Measurements from ENCODE around the gene ASAP2. TPM values are rescaled to one million over a fixed set of nuclear protein-coding genes. Genes with fewer than 3 reads are reported as not detected.

ASAP2 gene
- total RNA-seq, 4 donors from 2014 or later, result 28.2 to 38.0 (median 31.7) TPM

DNA sequence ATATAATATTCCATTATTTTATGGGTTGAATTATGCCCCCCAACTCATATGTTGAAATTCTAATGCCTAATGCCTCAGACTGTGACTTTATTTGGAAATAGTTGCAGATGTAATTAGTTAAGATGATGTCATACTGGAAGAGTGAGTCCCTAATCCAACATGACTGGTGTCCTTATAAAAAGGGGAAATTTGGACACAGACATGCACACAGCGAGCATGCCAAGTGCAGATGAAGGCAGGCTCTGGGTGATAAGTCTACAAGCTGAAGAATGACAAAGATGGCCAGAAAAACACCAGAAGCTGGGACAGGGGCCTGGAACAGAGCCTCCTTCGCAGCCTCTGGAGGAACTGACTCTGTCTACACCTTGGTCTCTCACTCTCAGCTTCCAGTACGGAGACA lies 10.0 kb upstream of the ASAP2 start:
- no peak for DNase-seq (ENCODE audit: low spot score in 2 of 2)
- peaks cover 0 to 25% (median 9%) of the 10 kb centered on the region in 4 donors for H3K4me1 ChIP-seq
- WGBS, 2 donors, result 80 to 90% methylated on average over 3 of the region's 3 CpGs
- TF ChIP-seq POLR2A (IDR thresholded peaks at IDR 0.05), result no peak
- H3K36me3 ChIP-seq, result no peaks in the 10 kb centered on the region
- H3K9me3 ChIP-seq, result no peaks in the 10 kb centered on the region
- H3K4me3 ChIP-seq, result no peak overlapping the region
- H3K27ac ChIP-seq, result no peak overlapping the region
- no peaks in the 10 kb centered on the region for H3K27me3 ChIP-seq

- Histone ChIP-seq H3K27me3 (no peaks in the 10 kb centered on the region), H3K4me1 (peaks cover 0 to 12% (median under 1%) of the 10 kb centered on the region in 4 donors), H3K4me3 (no peak overlapping the region), H3K27ac (no peak overlapping the region), H3K9me3 (no peaks in the 10 kb centered on the region), H3K36me3 (no peaks in the 10 kb centered on the region)
- WGBS, 2 donors, result 92 to 93% methylated on average over 5 of the region's 5 CpGs
- TF ChIP-seq POLR2A (IDR thresholded peaks at IDR 0.05) (no peak), EP300 (IDR thresholded peaks at IDR 0.05) (no peak)
- TF ChIP-seq, protein P1, sequence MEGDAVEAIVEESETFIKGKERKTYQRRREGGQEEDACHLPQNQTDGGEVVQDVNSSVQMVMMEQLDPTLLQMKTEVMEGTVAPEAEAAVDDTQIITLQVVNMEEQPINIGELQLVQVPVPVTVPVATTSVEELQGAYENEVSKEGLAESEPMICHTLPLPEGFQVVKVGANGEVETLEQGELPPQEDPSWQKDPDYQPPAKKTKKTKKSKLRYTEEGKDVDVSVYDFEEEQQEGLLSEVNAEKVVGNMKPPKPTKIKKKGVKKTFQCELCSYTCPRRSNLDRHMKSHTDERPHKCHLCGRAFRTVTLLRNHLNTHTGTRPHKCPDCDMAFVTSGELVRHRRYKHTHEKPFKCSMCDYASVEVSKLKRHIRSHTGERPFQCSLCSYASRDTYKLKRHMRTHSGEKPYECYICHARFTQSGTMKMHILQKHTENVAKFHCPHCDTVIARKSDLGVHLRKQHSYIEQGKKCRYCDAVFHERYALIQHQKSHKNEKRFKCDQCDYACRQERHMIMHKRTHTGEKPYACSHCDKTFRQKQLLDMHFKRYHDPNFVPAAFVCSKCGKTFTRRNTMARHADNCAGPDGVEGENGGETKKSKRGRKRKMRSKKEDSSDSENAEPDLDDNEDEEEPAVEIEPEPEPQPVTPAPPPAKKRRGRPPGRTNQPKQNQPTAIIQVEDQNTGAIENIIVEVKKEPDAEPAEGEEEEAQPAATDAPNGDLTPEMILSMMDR (IDR thresholded peaks at IDR 0.05), result no peak
- DNase-seq (ENCODE audit: low spot score in 2 of 2), result no peak
These were observed 8.7 kb upstream of the ASAP2 start for GRCh38 chr2:9197916-9198315.

- H3K4me3 ChIP-seq, result no peak overlapping the region
- 80 to 82% methylated on average over 9 of the region's 9 CpGs for WGBS, 2 donors
These were observed 6.6 kb upstream of the ASAP2 start for GRCh38 chr2:9199716-9200632.

GRCh38 chr2:9200633-9201015 lies 6.0 kb upstream of the ASAP2 start:
- no peak for DNase-seq (ENCODE audit: low spot score in 2 of 2)
- 77 to 82% methylated on average over 4 of the region's 4 CpGs for WGBS, 2 donors
- Histone ChIP-seq H3K27me3 (no peaks in the 10 kb centered on the region), H3K4me1 (peaks cover 0 to 4% (median under 1%) of the 10 kb centered on the region in 4 donors), H3K9me3 (no peaks in the 10 kb centered on the region), H3K27ac (no peak overlapping the region), H3K36me3 (no peaks in the 10 kb centered on the region), H3K4me3 (no peak overlapping the region)
- TF ChIP-seq EP300 (IDR thresholded peaks at IDR 0.05), result no peak

More at GRCh38 chr2:9199716-9200632, 6.6 kb upstream of the ASAP2 start:
- Histone ChIP-seq H3K4me1 (no peaks in the 10 kb centered on the region), H3K27me3 (no peaks in the 10 kb centered on the region), H3K9me3 (no peaks in the 10 kb centered on the region), H3K27ac (no peak overlapping the region), H3K36me3 (no peaks in the 10 kb centered on the region)
- DNase-seq (ENCODE audit: low spot score in 2 of 2), result no peak
- TF ChIP-seq, protein P1 (IDR thresholded peaks at IDR 0.05), result no peak
- TF ChIP-seq POLR2A (IDR thresholded peaks at IDR 0.05) (no peak), EP300 (IDR thresholded peaks at IDR 0.05) (no peak)

- H3K27me3 ChIP-seq, result no peaks in the 10 kb centered on the region
- WGBS, 2 donors, result 80 to 82% methylated on average over 5 of the region's 5 CpGs
- TF ChIP-seq POLR2A (IDR thresholded peaks at IDR 0.05), result no peak
- TF ChIP-seq, protein P1 (IDR thresholded peaks at IDR 0.05), result no peak
- no peak for TF ChIP-seq EP300 (IDR thresholded peaks at IDR 0.05)
These were observed 5.3 kb upstream of the ASAP2 start for GRCh38 chr2:9201185-9201891.

GRCh38 chr2:9203006-9203405 lies 3.6 kb upstream of the ASAP2 start:
- no peaks in the 10 kb centered on the region for H3K36me3 ChIP-seq
- 95 to 100% methylated on average over 3 of the region's 3 CpGs for WGBS, 2 donors
- TF ChIP-seq, protein P1 (IDR thresholded peaks at IDR 0.05), result no peak
- TF ChIP-seq POLR2A (IDR thresholded peaks at IDR 0.05) (no peak), EP300 (IDR thresholded peaks at IDR 0.05) (no peak)
- no peak for DNase-seq (ENCODE audit: low spot score in 2 of 2)
- no peak overlapping the region for H3K27ac ChIP-seq
- H3K27me3 ChIP-seq, result no peaks in the 10 kb centered on the region
- H3K4me1 ChIP-seq, result peaks cover 0 to 17% (median 2%) of the 10 kb centered on the region in 4 donors
- H3K9me3 ChIP-seq, result no peaks in the 10 kb centered on the region
- H3K4me3 ChIP-seq, result no peak overlapping the region

More at GRCh38 chr2:9201185-9201891, 5.3 kb upstream of the ASAP2 start:
- DNase-seq (ENCODE audit: low spot score in 2 of 2), result no peak
- H3K4me3 ChIP-seq, result no peak overlapping the region
- no peaks in the 10 kb centered on the region for H3K9me3 ChIP-seq
- no peaks in the 10 kb centered on the region for H3K36me3 ChIP-seq
- no peak overlapping the region for H3K27ac ChIP-seq
- H3K4me1 ChIP-seq, result peaks cover 0 to 9% (median 2%) of the 10 kb centered on the region in 4 donors

Data from tibial nerve (tissue), 4 donors.